HG03280 (cell line): ENCODE data around the gene AQP12B.
"Not testable (repeated sequence)": the region's sequence is repeated elsewhere in the genome, so short reads cannot be mapped to it uniquely, and the experiment has no call there.

Experiments
- ATAC-seq: cut with Tn5 transposase; IDR thresholded peaks from one replicate; pipeline ENCODE4 v1.9.1; 2021; ENCODE audit warnings: mild to moderate bottlenecking, moderate library complexity; ENCODE audit not compliant: unreplicated experiment

AQP12B gene

DNA sequence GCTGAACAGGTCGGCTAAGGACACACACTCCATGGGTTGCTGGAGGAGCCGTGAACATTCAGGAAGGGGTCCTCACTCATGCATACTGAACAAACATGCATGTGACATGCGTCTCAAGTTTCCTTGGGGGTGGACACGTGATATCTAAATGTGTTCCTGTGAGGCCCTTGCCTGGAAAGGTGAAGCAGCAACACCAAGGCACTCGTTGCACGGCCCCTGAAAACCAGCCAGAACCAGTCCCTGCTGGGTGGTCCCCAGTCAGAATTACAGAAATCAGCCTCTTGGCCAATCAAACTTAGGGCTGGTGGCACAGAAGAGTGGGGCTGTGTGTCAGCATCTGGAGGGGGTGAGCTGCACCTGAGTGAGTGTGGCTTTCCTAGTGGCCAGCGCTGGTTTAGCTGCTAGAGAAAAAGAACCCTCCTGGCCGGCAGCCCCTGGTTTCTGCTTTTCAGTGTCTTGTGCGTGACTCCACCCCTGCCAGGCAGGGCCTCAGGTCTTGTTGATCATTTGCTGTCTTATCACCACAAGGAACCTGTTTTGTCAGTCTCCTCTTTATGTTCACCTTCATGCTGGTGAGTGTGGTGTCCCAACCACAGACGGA is 3.2 kb upstream of the AQP12B start:
- no peak for ATAC-seq

DNA sequence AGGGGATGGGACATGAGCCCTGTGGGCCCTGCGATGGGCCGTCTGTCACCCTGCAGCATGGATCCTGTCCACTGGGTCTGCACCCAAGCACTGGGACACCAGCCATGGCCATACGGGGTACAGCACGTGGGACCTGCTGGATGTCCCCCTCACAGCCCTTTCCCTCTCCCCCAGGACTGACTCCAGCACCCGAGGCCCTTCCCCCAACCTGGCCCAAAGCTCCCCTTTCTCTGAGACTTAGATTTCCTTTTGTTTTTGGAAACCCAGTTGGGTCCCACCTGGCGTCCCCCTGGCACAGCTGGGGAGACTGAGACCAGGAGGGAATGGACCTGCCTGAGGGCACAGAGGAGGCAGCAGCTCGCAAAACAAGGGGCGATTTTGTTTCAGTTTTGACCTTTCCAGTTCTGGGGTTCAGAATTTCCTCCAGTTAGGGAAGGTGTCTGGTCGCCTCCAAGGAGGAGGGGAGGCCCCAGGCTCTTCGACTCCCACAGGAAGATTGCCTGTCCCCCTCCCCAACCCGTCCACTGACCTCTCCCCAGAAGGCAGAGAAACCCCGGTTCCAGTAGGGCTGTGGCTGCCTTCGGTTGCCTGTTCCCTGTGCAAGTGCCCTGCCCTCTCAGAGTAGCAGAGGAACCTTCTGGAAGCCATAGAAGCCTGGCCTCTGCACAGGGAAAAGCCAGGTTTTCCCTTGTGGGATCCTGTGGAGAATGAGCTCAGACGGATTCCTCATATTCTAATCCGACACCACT is 1.5 kb upstream of the AQP12B start:
- not testable (repeated sequence) for ATAC-seq

DNA sequence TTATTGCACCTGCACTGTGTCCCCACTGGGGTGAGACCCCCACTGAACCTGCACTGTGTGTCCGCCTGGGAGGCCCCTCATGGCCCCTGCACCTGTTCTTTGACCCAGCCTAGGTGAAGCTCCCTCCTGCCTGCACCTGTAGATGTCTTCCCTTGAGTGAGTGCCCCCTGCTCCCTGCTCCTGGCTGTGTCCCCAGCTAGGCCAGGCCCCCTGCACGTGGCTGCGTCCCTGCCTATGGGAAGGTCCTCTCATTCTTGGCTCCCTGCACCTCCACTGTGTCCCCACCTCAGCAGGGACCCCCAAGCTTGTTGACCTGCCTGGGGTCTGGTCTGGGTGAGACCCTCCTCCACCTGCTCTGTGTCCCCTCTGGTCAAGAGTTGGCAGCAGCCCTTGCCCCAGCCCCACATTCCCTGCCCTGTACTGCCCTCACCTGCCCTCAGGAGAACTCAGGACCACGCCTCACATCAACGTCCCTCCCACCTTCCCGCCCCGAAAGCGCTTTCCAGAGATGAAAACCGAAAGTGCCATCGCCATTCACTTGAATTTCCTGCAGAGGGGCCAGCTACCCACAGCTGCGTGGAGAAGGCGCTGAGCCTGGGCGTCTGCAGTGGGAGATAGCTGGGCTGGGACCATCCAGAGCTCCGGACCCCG is 769 bp upstream of the AQP12B start:
- not testable (repeated sequence) for ATAC-seq

DNA sequence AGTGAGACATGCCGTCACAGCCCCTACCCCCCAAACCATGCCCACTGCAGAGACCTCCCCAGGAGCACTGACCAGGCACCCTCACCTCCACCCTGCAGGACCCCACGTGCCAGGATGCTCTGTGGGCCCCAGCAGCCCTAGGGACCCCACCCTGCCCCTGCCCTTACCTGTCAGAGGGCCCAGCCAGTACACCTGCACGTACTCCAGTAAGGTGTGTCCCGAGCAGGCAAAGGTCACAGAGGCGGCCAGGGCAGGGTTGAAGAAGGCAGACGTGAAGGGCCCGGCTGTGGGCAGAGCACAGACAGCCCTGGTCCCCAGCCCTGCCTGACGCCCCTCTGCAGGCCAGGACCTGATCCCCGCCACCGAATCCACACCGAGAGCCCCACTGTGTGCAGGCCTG is 2.5 kb downstream of the AQP12B start:
- ATAC-seq: not testable (repeated sequence)

DNA sequence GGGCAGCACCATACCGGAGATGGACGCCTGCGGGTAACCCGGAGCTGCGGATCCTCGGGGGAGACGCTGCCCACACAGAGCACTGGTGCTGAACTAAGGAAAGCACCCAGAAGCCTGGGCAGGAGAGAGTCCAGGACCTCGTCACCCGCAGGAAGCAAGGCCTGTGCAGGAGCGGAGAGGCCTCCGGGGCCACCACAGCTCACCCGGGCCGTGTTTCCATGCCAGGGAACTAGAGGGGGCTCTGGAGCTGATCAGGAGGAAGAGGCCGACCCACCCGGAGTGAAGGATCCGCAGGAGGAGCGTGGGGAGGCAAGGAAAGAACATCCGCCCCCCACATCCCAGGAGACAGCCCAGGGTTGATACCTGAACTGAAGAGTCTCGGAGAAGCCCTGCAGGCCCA is 3.8 kb downstream of the AQP12B start:
- not testable (repeated sequence) for ATAC-seq

DNA sequence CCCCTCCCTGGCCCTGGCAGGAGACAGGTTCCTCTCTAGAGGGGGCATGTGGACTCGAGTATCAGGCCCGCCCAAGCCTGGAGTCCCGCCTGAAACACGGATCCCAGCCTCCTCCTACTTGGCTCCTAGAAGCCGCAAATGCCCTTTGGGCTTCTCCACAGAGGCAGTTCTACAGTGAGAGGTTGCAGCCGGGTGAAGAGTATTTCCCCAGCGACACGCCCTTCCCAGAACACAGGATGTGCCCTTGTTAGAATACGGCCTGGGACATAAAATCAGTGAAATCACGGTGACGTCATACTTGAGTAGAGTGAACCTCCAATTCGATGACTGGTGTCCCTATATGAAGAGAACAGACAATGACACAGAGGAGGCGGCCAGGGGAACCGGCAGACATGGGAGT is 4.6 kb downstream of the AQP12B start:
- not testable (repeated sequence) for ATAC-seq

DNA sequence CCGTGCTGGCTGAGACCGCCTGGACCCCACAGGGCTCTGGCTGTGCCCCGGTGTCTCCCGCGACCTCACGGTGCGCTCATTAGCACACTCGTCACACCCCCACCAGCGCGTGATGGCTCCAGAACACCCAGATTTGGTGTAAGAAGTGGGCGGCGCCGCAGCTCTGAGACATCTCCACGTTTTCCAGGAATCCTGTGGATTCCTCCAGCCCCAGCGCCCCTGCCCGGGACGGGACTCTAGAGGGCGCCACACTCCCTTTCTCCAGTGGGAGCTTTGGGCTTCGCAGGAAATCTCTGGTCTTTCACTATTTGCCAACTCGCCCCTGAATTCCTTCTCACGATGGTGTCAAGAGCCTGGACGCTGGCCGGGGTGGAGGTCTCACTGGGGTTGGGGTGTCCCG is 7.3 kb downstream of the AQP12B start:
- ATAC-seq: not testable (repeated sequence)

DNA sequence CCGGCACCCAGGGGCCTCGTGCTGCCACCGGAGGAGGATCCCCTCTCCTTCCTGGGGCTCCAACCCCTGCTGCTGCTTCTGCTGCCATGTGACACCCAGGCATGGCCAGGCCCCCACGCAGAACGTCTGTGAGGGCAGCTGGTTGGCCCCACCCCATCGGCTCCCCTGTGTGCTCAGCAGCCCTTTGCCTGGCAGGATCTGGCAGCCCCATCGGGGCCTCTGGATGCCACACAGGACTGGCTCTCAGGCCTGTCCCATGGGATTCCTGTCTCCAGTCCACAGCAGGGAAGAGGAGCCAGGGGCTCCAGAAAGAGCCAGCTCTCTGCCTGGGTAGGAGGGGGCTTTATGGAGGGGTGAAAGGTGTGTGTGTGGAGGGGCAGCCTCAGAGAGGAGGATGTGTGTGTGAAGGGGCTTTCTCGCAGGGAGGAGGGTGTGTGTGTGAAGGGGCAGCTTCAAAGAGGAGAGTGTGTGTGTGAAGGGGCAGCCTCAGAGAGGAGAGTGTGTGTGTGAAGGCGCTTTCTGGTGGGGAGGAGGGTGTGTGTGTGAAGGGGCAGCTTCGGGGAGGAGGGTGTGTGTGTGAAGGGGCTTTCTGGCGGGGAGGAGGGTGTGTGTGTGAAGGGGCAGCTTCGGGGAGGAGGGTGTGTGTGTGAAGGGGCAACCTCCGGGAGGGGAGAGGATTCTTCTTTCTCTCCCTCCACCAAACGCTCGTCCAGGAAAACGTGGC is 8.1 kb downstream of the AQP12B start:
- not testable (repeated sequence) for ATAC-seq

DNA sequence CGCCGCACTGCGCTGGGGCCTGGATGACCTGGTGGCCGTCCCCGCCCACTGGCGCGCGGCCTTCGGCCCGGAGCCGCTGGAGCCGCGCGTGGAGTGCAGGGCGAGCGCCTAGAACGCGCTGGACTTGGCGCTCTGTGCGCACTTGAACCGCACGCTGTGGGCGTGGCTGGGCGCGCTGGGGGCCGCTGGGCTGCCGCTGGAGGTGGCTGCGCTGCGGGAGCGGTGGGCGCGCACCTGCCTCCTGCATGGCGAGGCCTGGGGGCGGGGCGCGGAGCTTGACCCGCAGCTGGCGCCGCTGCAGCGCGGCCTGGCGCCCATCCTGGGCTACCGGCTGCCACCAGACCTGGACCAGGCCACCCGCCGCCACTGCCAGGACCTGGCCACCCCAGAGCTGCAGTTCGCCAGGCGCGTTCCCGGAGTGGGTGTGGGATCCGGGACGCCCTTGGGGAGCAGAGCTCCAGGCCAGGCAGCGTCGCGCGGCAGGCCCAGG is 9.9 kb downstream of the AQP12B start:
- ATAC-seq: no peak

DNA sequence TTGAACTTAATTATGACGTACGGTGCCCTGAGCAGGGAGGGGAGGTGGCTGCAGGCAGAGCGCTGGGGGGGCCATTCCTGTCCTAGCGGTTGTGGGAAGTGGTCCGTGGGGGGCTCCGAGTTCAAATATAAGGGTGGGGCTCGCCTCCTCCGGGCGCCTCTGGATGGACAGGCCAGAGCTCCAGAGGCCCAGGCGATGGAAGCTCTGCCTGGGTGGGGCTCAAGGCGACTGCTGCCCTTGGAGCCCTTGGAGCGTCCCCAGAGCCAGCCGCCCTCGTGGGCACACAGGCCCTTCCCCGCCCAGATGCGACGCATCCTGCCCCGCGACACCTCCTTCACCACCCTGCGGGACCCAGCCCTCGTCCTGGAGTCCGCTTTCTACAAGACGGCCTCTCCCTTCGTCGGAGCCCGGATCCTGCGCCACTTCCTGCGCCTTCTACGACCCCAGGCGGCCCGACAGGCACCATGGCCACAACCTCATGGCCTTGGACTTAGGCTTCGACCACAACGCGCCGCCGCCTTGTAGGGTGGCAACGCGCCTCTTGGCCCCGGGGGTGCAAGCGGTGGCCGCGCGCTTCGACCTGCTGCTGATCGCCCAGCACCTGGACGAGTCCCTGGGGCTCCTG is 10.5 kb downstream of the AQP12B start:
- no peak for ATAC-seq

DNA sequence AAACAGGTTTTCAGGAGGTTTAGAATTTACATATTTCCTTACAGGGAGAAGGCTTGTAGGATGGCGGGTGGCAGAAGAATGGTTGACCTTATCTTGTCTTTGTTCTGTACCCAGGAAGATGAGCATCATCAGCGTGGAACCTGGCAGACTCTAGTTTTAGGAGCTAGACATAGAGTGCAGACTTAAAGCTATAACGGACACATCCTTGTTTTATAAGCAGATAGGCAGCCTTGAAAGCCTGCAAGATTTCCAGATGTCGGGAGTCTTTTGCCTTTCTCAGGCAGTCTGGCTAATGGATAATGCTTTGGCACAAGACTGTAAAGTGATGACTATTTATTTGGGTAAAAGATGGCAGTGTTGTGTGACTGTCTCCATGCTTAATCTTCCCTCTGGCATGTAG is 11.7 kb downstream of the AQP12B start:
- ATAC-seq: no peak

DNA sequence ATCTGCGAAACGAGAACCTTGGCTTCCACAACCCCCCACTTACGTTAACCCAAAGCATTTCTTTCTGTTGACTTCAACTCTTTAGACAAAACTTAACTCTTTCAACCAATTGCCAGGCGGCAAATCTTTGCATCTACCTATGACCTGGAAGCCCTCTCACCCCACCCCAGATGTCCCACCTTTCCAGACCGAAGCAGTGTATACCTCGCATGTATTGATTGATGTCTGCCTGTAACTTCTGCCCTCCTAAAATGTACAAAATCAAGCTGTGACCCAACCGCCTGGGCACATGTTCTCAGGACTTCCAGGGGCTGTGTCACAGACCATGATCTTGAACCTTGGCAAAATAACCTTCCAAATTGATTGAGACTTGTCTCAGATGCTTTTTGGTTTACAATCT is 12.3 kb downstream of the AQP12B start:
- ATAC-seq: no peak

DNA sequence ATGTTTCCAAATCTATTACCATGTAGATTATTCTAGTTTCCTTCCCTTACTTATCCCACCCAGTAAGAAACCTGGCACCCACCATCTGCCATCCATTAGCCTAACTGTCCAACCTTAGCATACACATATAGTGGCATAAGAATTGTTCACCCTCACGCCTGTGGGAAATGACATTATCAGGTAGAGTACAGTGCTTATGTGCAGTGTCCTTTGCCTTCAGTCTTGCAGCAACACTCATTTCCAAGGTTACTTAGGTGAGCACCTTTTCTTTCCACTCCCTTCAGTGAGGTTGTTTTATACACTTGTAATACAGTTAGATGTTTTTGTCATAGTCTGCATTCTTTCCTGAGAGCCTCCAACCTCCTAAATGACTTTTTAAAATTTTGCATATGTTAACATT is 18.1 kb downstream of the AQP12B start:
- no peak for ATAC-seq

DNA sequence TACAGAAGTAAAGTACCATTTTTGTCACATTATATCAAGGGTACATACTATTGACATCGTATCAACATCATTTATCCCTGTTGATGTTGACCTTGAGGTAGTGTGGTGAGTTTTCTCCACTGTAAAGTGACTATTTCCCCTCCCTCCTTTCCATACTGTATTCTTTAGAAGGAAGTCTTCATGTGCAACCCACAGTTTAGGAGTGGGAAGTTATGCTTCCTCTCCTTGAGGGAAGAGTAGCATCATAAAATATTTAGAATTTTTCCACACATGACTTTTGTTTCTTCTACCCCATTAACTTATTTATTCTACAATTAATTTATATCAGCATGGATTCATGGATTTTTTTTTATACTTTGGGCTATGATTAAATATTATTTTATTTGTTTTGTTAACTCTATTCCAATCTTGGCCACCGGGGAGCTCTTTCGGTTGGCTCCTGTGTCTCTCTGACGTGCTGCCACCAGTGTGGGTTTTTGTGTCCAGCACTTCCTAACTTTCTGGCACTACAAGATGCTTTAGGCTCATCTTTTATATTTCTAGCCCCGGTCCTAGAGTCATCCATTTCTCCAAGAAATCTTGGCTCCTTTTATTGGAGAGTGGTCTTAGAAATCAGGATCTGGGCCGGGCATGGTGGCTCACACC is 19.0 kb downstream of the AQP12B start:
- ATAC-seq: no peak

DNA sequence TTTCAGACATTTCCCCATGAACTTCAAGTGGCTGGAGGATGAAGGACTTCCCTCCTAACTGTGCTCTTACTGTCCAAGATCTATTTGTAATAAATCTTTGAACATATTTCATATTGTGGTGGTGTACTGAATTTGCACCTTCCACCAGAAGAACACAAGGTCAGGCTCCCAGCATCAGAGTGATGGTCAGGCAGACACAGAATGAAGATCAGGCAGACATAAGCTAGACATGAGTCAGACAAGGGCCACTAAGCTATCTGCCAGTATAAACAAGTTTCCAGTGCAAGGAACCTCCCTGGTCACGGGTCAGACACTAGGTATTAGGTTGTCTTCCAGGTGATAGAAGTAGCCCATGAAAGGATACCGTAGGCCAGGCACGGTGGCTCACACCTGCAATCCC is 20.0 kb downstream of the AQP12B start:
- ATAC-seq: no peak

DNA sequence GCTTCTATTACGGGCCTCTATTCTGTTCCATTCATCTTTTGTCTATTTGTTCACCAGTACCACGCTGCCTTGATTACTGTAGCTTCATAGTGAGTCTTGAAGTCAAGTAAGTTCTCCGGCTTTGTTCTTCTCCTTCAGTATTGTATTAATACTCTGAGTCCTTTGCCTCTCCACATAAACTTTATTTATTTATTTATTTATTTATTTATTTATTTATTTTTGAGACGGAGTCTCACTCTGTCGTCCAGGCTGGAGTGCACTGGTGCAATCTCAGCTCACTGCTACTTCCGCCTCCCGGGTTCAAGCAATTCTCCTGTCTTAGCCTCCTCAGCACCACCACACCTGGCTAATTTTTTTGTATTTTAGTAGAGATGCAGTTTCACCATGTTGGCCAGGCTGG is 22.8 kb downstream of the AQP12B start:
- ATAC-seq: not testable (repeated sequence)

DNA sequence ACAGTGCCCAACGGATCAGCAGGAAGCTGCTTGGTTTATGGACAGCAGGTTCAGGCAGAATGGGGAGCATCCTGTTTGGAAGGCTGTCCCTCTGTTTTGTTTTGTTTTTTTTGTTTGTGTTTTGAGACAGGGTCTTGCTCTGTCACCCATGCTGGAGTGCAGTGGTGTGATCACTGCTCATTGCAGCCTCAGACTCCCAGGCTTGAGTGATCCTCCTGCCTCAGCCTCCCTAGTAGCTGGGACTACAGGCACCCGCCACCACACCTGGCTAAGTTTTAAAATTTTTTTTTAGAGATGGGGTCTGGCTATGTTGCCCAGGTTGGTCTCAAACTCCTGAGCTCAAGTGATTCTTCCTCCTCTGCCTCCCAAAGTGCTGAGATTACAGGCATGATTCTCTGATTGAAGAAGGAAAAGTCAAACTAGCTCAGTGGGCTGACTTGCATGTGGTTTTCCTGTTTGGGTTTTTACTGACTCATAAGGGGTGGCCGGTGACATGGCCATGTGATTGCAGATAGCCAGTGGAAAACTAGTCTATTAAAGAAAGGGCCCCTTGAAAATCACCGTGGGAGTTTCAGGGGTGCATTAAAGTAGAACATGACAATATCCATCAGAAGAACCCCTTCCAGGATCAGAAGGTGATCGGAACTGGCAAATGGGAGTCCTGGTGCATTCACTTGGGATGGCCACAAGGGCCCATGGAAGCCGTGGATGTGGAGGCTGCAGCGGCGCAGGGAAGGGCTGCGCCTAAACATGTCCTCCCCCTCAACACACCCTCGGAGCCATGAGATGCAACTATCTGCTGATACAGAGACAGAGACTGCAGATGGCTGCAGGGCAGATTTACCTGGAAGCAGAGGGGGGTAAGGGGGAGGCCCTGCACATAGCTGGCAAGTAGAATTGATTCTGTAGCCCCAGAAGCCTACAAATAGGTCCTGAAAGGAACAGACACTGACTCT is 26.5 kb downstream of the AQP12B start:
- no peak for ATAC-seq

DNA sequence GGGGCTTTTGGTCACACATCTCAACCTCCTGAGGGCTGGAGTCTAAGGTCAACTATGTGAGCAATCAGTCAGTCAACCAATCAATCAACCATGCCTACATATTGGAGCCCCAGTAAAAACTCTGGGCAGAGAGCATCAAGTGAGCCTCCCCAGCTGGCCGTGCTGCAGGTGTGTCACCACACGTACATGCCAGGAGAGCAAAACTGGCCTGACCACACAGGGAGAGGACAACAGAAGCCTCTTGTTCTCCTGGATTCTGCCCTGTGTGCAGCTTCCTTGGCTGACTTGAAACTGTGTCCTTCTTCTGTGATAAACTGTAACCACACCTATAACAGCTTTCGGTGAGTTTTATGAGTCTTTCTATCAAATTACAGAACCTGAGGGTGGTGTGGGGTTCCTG is 31.5 kb downstream of the AQP12B start:
- ATAC-seq: no peak

DNA sequence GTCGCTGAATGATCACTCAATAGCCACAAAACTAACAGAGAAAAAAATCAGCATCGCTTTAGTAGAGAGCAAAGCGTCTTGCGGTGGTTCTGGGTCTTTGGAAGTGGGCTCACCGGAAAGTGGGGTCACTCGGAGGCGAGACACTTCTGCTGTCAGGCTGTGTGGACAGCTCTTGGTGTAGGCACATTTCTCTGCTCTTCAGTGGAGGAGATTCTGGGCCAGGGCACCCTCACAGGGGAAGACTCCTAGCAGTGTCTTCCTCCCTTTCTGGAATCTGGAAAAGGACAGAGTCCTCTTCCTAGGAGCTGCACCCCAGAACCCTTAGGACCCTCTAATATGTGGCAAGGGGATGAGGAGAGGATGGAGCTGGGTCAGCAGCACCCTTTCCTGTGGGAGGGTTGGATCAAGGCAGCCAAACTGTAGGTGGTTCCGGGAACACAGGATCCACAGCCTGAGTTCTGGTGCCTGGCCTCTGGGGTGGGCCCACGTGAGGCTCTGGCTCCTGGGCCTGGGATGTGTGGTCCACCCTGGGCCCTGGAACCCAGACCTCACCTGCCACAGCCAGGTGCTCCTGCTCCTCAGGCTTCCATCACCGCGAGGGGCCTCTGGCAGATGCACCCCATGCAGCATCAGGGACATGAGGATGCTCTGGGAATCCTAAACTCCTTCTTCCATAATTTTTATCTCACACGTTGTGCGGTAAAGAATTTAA is 32.3 kb downstream of the AQP12B start:
- ATAC-seq: no peak
